NCI-H510A (cell line): ENCODE data around the gene TRIM54.
"Not testable (repeated sequence)": the region's sequence is repeated elsewhere in the genome, so short reads cannot be mapped to it uniquely, and the experiment has no call there.

Experiments used
- DNase-seq: peaks from one replicate; lab custom pipeline; 2025; lab: John Stamatoyannopoulos, UW

The TRIM54 gene

DNA sequence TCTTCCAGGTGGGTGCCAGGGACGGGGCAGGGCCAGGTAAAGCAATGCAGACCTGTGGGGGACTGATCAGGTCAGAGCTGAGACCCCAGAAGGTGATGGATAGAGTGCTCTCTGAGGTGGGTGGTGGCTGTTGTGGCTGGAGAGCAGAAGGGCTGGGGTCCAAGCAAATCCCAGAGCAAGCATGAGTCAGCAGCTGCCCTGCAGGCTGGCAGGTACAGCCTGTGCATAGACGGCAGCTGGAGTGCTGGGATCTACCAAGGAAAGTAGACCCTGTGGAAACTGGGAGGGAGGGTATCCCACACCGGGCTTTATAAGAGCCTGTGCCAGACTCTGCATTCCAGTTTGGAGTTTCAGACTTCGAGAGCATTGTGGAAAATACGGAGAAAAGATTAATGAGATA lies 663 bp downstream of the TRIM54 start:
- DNase-seq, result no peak

DNA sequence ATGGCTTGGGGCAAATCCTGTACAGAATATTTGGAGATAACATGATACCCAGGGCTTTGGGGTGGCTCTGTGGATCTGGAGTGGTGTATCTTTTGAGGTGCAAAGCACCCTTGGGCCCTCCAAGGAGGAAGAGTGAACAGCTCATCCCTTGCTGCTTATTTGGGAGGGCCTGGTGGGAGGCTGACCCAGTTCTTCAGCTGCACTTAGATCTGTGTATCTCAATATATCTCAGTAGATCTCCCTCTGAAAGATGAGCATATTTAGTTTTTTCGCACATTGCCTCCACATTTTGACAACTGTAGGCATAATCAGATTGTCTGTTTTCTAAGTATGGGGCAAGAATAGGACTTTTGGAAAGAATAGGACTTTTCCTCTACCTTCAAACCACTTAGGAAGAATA lies 2.8 kb downstream of the TRIM54 start:
- no peak for DNase-seq

DNA sequence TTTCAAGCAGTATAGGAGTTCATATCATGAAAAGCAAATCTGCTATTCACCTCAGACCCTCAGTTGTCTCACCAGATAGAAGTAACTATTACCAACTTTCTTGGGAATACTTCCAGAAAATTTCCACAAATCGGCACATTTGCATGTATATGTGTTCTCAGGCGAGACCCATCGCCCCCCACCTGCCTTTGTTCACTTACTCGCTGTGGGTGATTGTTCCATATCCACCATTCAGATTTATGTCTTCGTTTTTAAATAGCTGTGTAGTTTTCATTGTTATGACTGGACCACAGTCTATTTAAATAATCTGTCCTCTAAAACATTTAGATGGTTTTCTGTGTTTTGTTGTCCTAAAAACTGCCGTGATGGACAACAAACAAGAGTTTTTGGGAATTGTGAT lies 3.3 kb downstream of the TRIM54 start:
- DNase-seq, result no peak

DNA sequence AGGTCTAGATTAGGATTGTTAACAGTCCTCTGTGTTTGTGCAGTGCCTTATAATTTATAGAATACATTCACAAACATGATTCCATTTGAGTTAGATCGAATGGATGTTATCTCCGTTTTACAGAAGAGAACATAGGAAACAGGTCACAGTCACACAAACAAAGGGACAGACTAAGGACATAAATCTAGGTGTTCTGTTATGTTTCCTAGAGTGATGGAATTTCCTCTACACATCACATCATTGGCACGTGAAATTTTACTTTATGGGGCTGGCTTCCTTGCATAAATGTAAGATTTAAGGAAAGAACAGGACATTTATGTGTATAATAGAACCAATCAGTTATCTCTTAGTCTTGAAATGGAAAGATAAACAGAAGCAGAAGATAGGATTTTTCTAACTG lies 6.4 kb downstream of the TRIM54 start:
- DNase-seq, result no peak

DNA sequence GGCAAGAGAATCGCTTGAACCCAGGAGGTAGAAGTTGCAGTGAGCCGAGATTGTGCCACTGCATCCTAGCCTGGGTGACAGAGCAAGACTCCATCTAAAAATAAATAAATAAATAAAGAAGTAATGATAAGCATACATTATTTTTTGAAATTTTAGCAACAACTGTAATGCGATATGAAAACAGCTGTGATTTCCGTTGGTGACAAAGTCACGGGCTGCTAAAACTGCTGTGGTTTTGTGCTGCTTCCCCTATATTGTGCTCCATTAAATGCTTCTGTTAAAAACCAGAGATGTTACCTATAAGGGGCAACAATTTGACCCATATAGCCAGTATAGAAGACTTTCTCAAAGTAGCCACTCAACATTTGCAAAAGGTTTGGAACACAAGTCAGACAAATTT lies 8.3 kb downstream of the TRIM54 start:
- no peak for DNase-seq

DNA sequence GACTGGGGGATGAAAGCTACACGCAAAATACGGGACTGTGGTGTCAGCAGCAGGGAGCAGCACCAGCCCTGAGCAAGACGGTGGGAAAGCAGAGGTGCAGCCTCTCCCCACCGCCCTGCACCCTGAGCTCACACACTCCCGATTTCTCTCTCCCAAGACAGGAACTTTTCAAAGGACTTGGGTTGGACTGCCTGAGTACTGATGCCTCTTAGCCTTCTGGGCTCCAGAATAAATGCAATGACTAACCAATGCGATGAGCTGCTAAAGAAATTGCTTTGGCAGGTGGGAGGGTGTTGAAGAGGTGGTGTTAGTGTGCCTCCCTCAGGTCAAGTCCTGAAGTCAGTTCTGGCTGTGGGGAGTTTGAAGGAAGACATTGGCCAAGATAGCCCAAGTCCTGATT lies 9.6 kb downstream of the TRIM54 start:
- no peak for DNase-seq

DNA sequence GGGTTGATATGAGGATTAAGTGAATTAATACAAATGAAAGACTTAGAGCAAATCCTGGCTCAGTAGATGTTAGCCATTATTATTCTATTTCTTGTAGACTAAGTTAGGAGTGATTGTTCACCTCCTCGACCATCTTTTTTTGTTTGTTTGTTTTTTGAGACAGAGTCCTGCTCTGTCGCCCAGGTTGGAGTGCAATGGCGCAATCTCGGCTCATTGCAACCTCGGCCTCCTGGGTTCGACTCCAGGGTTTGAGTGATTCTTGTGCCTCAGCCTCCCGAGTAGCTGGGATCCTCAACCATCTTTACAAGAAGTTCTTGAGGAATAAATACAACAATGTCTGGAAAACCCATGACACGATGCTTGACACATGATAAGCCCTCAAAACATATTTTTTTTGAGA lies 12.7 kb downstream of the TRIM54 start:
- no peak for DNase-seq

DNA sequence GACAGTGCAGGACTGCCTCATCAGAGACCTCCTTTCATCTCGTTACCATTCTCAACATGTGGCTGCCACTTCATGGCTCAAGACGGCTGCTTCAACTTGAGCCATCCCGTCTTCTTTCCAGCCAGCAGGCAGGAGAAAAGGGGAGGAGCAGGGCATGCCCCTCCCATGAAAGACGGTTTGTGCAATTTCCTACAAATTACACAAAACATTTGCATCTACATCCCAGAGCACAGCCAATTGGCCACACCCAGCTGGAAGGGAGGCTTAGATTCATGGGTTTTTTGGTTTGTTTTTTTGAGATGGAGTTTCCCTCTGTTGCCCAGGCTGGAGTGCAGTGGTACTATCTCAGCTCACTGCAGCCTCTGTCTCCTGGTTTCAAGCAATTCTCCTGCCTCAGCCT lies 14.3 kb downstream of the TRIM54 start:
- no peak for DNase-seq

DNA sequence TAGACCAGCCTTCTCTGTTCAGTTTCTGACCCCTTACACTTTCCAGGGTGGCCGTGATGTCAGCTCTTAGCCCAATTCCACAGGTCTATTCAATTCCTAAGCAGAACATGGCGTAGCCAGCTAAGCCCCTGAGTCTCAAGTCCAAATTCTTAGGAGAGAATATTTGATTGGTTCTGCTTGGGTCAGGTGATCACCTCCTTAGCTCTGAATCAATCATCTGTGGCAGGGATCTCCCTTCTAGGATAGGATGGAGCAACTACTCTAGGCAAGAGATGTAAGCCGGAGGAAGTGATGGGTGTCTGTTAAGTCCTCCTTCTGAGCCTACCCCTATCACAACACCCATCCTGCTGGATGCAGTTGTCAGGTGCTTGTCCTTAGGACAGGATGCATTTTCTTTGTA lies 15.0 kb downstream of the TRIM54 start:
- no peak for DNase-seq

DNA sequence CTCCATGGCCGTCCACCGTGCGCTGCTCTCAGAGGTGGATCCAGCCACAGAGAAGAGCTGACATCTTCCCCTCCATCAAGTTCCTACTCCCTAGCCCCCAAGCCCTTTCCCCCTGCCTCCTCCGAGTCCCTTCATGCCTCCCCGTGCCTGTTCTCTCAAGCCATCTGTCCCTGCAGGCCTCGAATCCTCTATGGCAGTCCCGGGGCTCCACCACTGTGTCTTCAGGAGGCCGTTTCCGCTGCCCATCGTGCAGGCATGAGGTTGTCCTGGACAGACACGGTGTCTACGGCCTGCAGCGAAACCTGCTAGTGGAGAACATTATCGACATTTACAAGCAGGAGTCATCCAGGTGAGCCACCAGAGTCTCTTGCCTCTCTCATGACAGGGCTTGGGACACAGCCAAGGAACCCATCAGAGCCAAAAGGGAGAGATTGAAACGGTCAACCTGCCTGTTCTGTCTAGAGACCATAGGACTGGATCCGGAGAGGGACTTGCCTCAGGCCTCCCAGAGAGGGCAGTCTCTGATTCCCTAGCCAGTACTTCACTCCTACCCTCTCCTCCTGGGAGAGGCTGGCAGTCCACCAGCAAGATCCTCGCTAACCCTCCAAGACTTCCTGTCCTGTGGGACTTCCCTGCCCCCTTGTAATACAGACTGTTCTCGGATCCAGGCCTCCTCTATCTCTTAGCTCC lies 16.3 kb downstream of the TRIM54 start:
- DNase-seq, result no peak

DNA sequence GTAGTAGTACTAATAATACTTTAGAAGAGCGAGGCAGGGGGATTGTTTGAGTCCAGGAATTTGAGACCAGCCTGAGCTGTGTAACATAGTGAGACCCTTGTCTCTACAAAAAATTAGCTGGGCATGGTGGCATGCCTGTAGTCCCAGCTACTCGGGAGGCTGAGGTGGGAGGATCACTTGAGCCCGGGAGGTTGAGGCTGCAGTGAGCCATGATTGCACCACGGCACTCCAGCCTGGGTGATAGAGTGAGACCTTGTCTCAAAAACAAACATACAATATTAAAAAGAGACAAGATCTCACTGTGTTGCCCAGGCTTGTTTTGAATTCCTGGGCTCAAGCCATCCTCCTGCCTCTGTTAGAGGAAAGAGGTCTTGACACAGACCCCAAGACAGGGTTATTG lies 18.4 kb downstream of the TRIM54 start:
- DNase-seq, result not testable (repeated sequence)

DNA sequence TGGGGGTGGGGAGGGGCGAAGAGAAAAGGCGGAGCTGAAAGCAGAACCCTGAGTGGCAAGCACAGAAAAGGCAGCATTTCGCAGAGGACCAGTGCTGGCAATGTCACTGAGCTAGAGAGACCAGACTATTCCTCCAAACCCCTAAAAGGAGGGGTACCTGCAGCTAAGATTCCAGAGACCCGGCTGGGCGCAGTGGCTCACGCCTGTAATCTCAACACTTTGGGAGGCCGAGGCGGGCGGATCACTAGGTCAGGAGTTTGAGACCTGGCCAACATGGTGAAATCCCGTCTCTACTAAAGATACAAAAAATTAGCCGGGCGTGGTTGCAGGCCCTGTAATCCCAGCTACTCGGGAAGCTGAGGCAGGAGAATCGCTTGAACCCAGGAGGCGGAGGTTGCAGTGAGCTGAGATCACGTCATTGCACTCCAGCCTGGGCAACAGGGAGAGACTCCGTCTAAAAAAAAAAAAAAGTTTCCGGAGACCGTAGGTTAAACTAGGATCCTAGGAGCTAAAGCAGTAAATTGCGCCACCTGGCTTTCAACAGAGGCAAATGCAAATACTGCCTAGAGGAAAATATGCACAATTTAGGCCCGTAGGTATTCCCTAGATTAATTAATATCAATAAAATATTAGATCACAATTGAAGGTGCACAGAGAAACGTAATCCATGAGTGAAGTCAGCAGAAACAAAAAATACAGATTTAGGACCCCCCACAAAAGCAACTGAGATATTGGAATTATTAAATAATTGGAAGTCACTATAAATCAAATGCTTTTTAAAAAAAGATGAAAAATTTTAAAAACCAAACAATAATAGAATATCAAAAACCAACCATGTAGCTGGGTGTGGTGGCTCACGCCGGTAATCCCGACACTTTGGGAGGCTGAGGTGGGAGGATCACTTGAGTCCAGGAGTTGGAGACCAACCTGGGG lies 21.1 kb downstream of the TRIM54 start:
- peak; percentile 46 for DNase-seq

DNA sequence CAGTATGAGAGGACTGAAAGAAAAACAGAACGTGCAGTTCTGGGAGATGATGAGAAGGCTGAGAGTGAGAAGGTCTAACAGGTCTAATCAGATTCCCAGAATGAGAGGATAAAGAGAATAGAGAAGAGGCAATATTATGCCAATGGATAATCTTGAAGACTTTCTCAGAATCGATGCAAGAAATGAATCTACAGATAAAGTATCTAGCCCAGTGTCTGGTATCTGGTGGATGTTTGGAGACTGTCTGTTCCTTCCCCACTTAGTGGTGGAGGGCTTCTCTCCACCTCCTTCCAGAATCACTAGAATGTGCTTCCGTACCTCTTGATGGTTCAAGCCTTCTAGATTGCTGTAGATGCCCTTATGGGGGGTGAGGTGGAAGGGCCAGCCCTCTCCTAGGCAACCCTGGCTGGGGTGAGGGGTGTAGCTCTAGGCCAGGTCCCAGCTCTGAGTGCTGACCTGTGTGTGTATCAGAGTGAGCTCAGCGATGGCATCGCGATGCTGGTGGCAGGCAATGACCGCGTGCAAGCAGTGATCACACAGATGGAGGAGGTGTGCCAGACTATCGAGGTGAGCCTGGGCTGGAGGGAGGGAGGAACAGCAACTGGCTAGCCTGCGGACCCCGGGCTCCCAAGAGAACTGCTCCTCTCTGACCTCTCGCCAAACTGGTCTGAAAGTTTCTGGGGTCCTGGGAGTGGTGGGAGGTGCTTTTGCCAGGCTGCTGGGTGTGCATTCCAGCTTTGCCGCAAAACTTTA lies 22.4 kb downstream of the TRIM54 start:
- DNase-seq, result no peak

DNA sequence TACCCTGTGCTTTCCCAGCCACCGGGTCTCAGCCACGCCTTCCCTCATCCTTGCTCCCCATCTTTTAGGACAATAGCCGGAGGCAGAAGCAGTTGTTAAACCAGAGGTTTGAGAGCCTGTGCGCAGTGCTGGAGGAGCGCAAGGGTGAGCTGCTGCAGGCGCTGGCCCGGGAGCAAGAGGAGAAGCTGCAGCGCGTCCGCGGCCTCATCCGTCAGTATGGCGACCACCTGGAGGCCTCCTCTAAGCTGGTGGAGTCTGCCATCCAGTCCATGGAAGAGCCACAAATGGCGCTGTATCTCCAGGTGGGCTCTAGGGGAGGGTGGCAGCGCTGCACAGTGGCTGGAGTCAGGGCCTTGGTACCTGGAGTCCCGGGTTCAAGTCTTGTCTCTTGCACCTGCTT lies 23.3 kb downstream of the TRIM54 start:
- DNase-seq, result no peak

DNA sequence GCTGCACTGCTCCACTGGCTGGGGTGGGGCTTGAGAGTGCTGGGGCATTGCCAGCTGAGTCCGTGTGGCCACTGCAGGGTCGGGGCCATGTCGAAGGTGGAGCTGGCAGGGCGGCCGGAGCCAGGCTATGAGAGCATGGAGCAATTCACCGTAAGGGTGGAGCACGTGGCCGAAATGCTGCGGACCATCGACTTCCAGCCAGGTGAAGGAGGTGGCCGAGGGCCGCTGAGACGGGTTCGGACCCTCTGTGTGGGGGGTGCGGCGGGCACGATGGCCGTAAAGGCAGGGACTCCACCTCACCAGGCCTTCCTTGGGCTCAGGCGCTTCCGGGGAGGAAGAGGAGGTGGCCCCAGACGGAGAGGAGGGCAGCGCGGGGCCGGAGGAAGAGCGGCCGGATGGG lies 23.9 kb downstream of the TRIM54 start:
- DNase-seq, result no peak

DNA sequence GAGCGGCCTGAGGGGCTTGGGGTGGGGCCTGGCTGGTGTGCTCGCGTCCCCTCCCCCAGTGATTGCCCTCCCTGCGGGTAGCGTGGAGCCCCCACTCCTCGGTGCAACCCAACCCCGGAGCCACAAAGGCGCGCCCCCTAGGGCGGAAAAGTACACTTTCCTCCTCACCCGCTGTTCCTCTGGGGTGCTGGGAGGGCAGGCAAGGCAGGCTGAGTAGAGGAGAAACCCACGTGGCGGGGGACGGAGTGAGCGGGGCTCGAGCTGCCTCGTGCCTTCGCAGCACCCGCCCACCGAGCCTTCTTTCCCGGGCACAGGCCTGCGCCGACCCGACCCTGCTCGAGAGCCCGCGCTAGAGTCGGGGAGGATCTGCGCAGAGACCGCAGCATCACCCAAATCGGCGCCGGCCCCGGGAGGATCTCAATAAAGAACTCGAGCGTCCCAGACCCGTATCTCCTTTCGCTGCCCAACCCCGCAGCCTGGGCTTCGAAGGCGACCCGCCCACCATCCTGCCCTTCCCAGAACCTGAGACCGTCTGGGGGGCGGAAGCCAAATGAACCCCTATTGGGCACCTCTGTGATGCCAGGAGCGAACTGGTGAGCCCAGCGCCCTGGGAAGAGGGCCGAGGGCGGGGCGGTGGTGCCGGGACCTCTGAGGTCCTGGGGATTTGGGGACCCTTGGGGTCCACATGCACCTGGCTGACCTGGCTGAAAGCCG lies 24.5 kb downstream of the TRIM54 start:
- no peak for DNase-seq

DNA sequence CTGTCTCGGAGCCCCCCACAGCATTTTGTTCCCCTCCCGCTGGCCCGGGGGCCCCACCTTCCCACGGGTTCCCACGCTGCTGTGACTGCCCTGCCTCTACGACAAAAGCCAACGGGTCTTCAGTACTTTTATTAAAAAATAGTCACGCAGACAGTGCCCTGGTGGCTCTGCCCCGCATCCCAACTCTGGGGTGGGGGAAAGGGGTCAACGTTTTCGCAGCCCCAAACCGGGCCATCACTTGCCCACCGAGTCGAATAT lies 25.0 kb downstream of the TRIM54 start:
- DNase-seq, result no peak

DNA sequence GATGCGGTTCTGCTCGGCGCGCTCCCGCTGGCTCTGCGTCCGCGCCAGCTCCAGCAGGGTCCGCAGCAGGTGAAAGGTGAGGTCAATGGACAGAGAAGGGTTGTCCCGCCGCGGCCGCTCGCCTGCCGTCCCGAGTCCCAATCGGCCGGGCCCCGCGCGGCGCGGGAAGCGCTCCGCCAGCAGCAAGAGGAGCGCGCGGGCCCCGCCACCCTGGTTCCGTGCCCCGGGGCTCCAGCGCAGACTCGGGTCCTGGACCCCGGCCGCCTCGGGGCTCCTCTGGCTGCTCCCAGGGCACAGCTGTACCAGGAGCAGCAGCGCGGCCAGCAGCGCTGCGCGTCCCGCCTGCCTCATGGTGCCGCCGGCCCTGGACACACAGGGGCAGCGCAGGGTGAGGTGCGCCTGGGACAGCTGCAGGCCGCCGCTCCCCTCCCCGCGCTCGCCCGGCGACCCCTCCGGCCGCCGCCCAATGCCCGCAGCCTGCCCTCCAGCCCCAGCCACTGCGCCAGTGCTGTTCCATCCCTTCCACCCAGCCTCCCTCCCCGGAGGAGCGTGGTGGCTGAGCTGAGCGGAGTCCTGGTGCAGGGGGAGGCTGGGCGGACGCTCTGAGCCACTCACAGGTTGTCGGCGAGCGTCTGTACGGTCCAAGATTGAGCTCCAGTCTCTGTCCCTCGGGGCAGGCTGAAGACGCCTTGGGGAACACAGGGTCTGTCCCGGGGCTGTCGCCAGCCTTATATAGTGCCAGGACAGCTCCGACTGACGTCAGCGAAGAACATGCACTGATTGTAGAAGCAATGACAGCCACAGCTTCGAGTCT lies 25.5 kb downstream of the TRIM54 start:
- DNase-seq, result no peak

DNA sequence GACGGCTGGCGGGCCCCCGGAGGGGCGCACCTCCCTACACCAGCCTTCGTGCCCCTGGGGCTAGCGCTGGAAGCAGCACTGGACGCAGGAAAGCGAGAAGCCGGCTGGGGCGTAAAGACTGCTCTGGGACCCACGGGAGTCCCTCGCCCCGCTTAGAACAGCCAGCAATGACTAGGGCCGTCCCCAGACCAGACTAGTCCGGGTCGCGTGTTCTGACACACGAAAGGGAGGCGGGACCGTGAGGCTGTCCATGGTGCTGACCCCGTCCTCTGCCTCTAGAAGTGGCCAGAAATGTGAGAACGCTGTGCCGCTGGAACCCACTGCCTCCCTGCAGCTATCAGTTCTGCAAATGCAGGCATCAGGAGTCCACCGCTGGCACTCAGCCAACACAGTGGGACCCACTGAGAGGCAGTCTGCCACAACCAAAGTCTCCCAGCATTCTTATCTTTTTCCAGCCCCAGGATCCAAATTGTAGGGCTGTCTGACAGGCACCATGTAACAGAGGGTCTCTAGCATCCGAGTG lies 26.2 kb downstream of the TRIM54 start, which contains the start of gene UCN:
Gene UCN (minus strand): TSS at position 87 of the 523 bp plus-strand sequence. CDS start 550 bp downstream, outside the sequence.
- DNase-seq, result no peak

DNA sequence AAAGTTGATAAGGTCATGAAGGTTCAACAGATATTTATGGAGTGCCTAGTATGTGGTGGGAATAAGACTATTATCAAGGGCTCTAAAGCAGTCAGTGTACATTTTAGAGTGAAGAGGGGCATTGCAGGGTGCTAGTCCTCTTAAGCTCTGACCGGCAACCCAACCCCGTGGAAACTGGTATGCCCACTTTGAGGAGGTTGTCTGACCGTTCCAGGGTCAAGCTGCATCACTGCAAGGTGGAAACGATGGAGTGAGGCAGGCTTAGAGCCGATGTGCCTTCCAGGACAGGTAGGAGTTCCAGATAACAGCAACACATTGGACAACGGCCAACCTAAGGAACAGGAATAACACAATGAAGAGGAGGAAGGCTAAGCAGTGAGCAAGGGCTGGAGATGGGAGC lies 27.4 kb downstream of the TRIM54 start:
- no peak for DNase-seq

DNA sequence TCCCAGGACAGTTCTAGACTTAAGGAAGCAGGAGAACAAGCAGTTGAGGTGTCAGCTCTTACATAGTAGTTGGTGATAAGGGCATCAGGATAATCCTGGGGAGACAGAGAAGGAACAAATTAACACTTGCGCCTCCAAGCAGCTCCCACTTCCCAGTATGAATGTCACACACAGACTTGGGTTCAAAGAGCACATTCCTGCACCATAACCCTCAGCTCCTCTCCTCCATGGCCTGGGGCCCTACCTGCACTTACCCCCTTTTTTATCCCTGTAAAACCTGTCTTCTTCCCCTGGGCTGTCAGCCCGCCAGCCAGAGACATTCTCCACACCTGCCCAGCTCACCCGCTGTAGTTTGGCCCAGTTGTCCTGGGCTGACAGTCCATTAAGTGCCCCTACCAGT lies 29.9 kb downstream of the TRIM54 start:
- no peak for DNase-seq
